ENCODE measurements around the gene KRTAP19-2. TPM values are rescaled to one million over a fixed set of nuclear protein-coding genes. Genes with fewer than 3 reads are reported as not detected.

KRTAP19-2 gene
- total RNA-seq, 8 experiments from 2014 or later, result not detected

GRCh38 chr21:30463713-30464112 lies 23.5 kb downstream of the KRTAP19-2 start:
- WGBS, 10 experiments, result 0 to 100% (median 53%) methylated on average over 1 to 3 of the region's 3 CpGs
- no peak overlapping the region for H3K27ac ChIP-seq
- H3K4me1 ChIP-seq (replicated peaks in 1 of 2), result peaks cover 4 to 12% of the 10 kb centered on the region in 2 donors
- in situ Hi-C loops (cut with MboI; ENCODE audit: low pct_unique_long_range_greater_than_20kb in 2 of 9, low sequenced_read_pairs in 9 of 9, unreplicated experiment in 9 of 9), result no loop called here
- no peak overlapping the region for H3K4me3 ChIP-seq
- no peak for ATAC-seq (replicated peaks in 6 of 8)

GRCh38 chr21:30448514-30448913 lies 38.7 kb downstream of the KRTAP19-2 start:
- in situ Hi-C loops (cut with MboI; ENCODE audit: low pct_unique_long_range_greater_than_20kb in 2 of 9, low sequenced_read_pairs in 9 of 9, unreplicated experiment in 9 of 9), result no loop called here
- Histone ChIP-seq H3K4me1 (replicated peaks in 1 of 2) (no peaks in the 10 kb centered on the region), H3K27ac (no peak overlapping the region), H3K4me3 (no peak overlapping the region)
- 8 to 100% (median 94%) methylated on average over 1 to 3 of the region's 3 CpGs; no CpG with 5 or more reads in 1 of the 10 experiments for WGBS, 10 experiments
- no peak for ATAC-seq (replicated peaks in 6 of 8)

- no peak for ATAC-seq (replicated peaks in 6 of 8)
- Histone ChIP-seq H3K27ac (no peak overlapping the region), H3K4me3 (no peak overlapping the region), H3K4me1 (replicated peaks in 1 of 2) (no peaks in the 10 kb centered on the region)
- in situ Hi-C loops (cut with MboI; ENCODE audit: low pct_unique_long_range_greater_than_20kb in 2 of 9, low sequenced_read_pairs in 9 of 9, unreplicated experiment in 9 of 9), result no loop called here
- WGBS, 10 experiments, result 14 to 100% (median 67%) methylated on average over 2 to 4 of the region's 4 CpGs; no CpG with 5 or more reads in 3 of the 10 experiments
Observed at GRCh38 chr21:30447056-30447455, 40.2 kb downstream of the KRTAP19-2 start.

GRCh38 chr21:30444204-30444603 lies 43.0 kb downstream of the KRTAP19-2 start:
- WGBS, 10 experiments, result 0 to 100% (median 60%) methylated on average over 1 of the region's 1 CpG; no CpG with 5 or more reads in 5 of the 10 experiments
- no peak for ATAC-seq (replicated peaks in 6 of 8)
- Histone ChIP-seq H3K4me1 (replicated peaks in 1 of 2) (no peaks in the 10 kb centered on the region), H3K4me3 (no peak overlapping the region), H3K27ac (no peak overlapping the region)
- in situ Hi-C loops (cut with MboI; ENCODE audit: low pct_unique_long_range_greater_than_20kb in 2 of 9, low sequenced_read_pairs in 9 of 9, unreplicated experiment in 9 of 9), result no loop called here

- no peak overlapping the region for H3K27ac ChIP-seq
- in situ Hi-C loops (cut with MboI; ENCODE audit: low pct_unique_long_range_greater_than_20kb in 2 of 9, low sequenced_read_pairs in 9 of 9, unreplicated experiment in 9 of 9), result no loop called here
- peaks cover 0 to 3% of the 10 kb centered on the region in 2 donors for H3K4me1 ChIP-seq (replicated peaks in 1 of 2)
- H3K4me3 ChIP-seq, result no peak overlapping the region
- no peak for ATAC-seq (replicated peaks in 6 of 8)
Observed at GRCh38 chr21:30443226-30443625, 44.0 kb downstream of the KRTAP19-2 start.

GRCh38 chr21:30439975-30440374 lies 47.3 kb downstream of the KRTAP19-2 start, which contains the start of gene KRTAP15-1:
Gene KRTAP15-1 (plus strand): TSS chr21:30440275. CDS start chr21:30440328, 53 bp downstream.
- Histone ChIP-seq H3K4me1 (replicated peaks in 1 of 2) (peaks cover 0 to 6% of the 10 kb centered on the region in 2 donors), H3K4me3 (no peak within 1 kb of the TSS), H3K27ac (no peak within 1 kb of the TSS)
- in situ Hi-C loops (cut with MboI; ENCODE audit: low pct_unique_long_range_greater_than_20kb in 2 of 9, low sequenced_read_pairs in 9 of 9, unreplicated experiment in 9 of 9), result no loop called here
- 20 to 100% (median 98%) methylated on average over 1 to 5 of the region's 5 CpGs; no CpG with 5 or more reads in 2 of the 10 experiments for WGBS, 10 experiments
- ATAC-seq (replicated peaks in 6 of 8), result no peak

Other genes with a start within 250 kb of the KRTAP19-2 start
- not detected for gene KRTAP24-1, start 204.5 kb downstream of the KRTAP19-2 start, total RNA-seq
- not detected for gene KRTAP25-1, start 197.9 kb downstream of the KRTAP19-2 start, total RNA-seq
- gene KRTAP26-1, start 167.1 kb downstream of the KRTAP19-2 start, total RNA-seq, result under 1 TPM in 4 of 8 experiments, not detected in 4; 0.17 to 0.73 (median 0.28) TPM
- not detected for gene KRTAP27-1, start 149.7 kb downstream of the KRTAP19-2 start, total RNA-seq
- not detected for gene KRTAP23-1, start 138.8 kb downstream of the KRTAP19-2 start, total RNA-seq
- under 1 TPM in 1 of 8 experiments, not detected in 7; 0.29 TPM for gene KRTAP13-2, start 115.2 kb downstream of the KRTAP19-2 start, total RNA-seq
- not detected for gene KRTAP13-1, start 91.4 kb downstream of the KRTAP19-2 start, total RNA-seq
- not detected for gene KRTAP13-3, start 61.5 kb downstream of the KRTAP19-2 start, total RNA-seq
- gene KRTAP13-4, start 57.2 kb downstream of the KRTAP19-2 start, total RNA-seq, result under 1 TPM in 4 of 8 experiments, not detected in 4; 0.36 to 0.87 (median 0.62) TPM
- under 1 TPM in 1 of 8 experiments, not detected in 7; 0.71 TPM for gene KRTAP15-1, start 47.2 kb downstream of the KRTAP19-2 start, total RNA-seq
- gene KRTAP19-1, start 7.1 kb downstream of the KRTAP19-2 start, total RNA-seq, result under 1 TPM in 1 of 8 experiments, not detected in 7; 0.76 TPM
- gene KRTAP19-3, start 4.6 kb upstream of the KRTAP19-2 start, total RNA-seq, result not detected
- gene KRTAP19-4, start 9.7 kb upstream of the KRTAP19-2 start, total RNA-seq, result not detected
- gene KRTAP19-5, start 14.7 kb upstream of the KRTAP19-2 start, total RNA-seq, result not detected
- not detected for gene KRTAP19-6, start 54.4 kb upstream of the KRTAP19-2 start, total RNA-seq
- gene KRTAP19-7, start 73.9 kb upstream of the KRTAP19-2 start, total RNA-seq, result not detected
- not detected for gene KRTAP22-2, start 103.0 kb upstream of the KRTAP19-2 start, total RNA-seq
- gene KRTAP6-3, start 105.0 kb upstream of the KRTAP19-2 start, total RNA-seq, result not detected
- gene KRTAP6-2, start 111.5 kb upstream of the KRTAP19-2 start, total RNA-seq, result not detected
- not detected for gene KRTAP22-1, start 113.7 kb upstream of the KRTAP19-2 start, total RNA-seq
- gene KRTAP6-1, start 126.5 kb upstream of the KRTAP19-2 start, total RNA-seq, result not detected
- not detected for gene KRTAP20-1, start 129.0 kb upstream of the KRTAP19-2 start, total RNA-seq
- gene KRTAP20-4, start 133.2 kb upstream of the KRTAP19-2 start, total RNA-seq, result not detected
- not detected for gene KRTAP20-2, start 147.8 kb upstream of the KRTAP19-2 start, total RNA-seq
- not detected for gene KRTAP20-3, start 155.4 kb upstream of the KRTAP19-2 start, total RNA-seq
- not detected for gene KRTAP21-3, start 231.3 kb upstream of the KRTAP19-2 start, total RNA-seq